Right renal cortex interstitium (tissue), 3 donors: ENCODE data around the gene NDUFB6. TPM values are rescaled to one million over a fixed set of nuclear protein-coding genes. Genes with fewer than 3 reads are reported as not detected.
"Not testable (repeated sequence)": the region's sequence is repeated elsewhere in the genome, so short reads cannot be mapped to it uniquely, and the experiment has no call there.

ENCODE experiments used
- DNase-seq, 3 donors: peaks; one replicate each; pipeline ENCODE4 v3.0.0-alpha.2; 2013; ENCODE audit warnings: low read depth in 3 of 3, low spot score in 2 of 3
- polyA plus RNA-seq, 3 donors: library from polyadenylated mRNA; unstranded; fragments of 120-200 nt; gene quantifications; one replicate each; pipeline ENCODE4 v1.2.1, GENCODE V29; 2013; ENCODE audit not compliant: insufficient read length in 3 of 3

NDUFB6 gene
- polyA plus RNA-seq, 3 donors: 69.8 to 79.4 (median 75.0) TPM

DNA sequence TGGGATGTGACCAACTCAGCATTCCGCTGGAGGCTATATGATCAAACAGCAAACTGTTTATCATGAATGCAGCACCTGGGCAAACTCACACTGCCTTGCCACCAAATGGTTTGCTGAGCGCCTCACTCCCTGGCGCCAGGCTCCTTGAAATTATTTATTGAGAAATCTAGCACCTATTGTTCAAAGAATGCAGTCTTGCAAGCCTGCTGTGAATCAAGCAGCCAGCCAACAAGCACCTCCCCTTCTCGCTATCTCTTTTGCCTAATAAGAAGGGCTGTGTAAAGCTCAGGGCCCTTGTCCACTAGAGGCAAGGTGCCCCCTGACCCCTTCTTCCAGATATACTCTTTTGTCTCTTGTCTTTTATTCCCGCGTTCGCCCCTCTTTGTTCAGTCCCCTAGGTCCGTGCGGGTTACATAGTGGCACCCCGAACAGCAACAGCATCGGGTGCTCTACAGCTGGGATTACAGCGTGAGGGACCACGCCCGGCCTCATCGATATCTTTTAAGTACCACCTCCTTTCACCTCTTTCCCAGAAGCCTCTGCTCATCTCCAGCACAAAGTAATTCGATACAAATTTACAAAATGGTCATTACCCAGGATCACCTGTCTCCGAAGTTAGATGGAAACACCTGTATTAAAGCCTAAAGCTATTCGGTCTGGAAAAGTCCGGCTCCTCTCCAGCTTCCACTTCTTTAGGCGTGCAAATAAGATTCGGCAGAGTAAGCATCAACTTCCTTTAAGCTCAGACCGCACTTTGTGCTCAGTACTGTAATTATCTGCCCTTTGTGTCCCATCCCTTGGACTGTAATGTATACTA lies 47.9 kb downstream of the NDUFB6 start:
- peak in 1 of 3 donors; percentile 6 for DNase-seq

GRCh38 chr9:32524558-32524891 lies 48.4 kb downstream of the NDUFB6 start:
- not testable (repeated sequence) for DNase-seq

DNA sequence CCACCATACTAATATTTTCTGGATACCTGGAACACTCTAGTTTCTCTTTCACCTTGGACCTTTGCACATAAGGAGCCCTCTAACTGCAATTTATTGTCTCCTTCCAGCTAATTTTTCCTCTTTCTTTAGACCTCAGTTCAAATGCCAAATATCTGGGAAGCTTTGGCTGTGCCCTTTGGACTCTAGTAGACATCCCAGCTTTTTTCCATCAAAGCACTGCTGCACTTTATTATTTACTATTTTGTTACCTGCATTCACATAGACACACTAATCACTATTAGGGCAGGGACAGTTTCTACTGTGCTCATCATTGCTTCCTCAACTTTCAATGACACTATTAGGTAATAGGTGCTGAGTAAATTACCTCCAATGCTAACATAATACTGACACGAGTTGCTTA lies 49.0 kb downstream of the NDUFB6 start:
- no peak for DNase-seq

GRCh38 chr9:32518276-32518675 lies 54.7 kb downstream of the NDUFB6 start:
- no peak for DNase-seq

GRCh38 chr9:32516241-32516640 lies 56.7 kb downstream of the NDUFB6 start:
- no peak for DNase-seq

GRCh38 chr9:32508728-32509127 lies 64.2 kb downstream of the NDUFB6 start:
- DNase-seq: no peak

GRCh38 chr9:32503008-32503407 lies 70.0 kb downstream of the NDUFB6 start:
- no peak for DNase-seq

Other genes with a start within 250 kb of the NDUFB6 start
- 10 to 100 TPM; 48.5 to 55.5 (median 53.3) TPM for gene ACO1, start 188.5 kb downstream of the NDUFB6 start, polyA plus RNA-seq
- gene RIGI, start 47.0 kb downstream of the NDUFB6 start, polyA plus RNA-seq: 10 to 100 TPM; 11.9 to 14.0 (median 13.0) TPM
- gene SMIM27, start 20.8 kb downstream of the NDUFB6 start, polyA plus RNA-seq: 10 to 100 TPM; 13.9 to 18.4 (median 14.4) TPM
- 10 to 100 TPM; 37.1 to 43.8 (median 38.4) TPM for gene TOPORS, start 20.6 kb downstream of the NDUFB6 start, polyA plus RNA-seq
- under 1 TPM; 0.10 TPM for gene TAF1L, start 62.5 kb upstream of the NDUFB6 start, polyA plus RNA-seq
- under 1 TPM; 0.08 to 0.28 (median 0.22) TPM for gene TMEM215, start 210.4 kb upstream of the NDUFB6 start, polyA plus RNA-seq